IPS-18a (cell line): ENCODE results near the gene KRT28.

Experiments
- H3K27ac ChIP-seq: one replicate; pipeline ENCODE4 v1.5.1; 2013; ENCODE audit warnings: low read length
- H3K27me3 ChIP-seq: one replicate; pipeline ENCODE4 v1.6.1; 2013; ENCODE audit warnings: mild to moderate bottlenecking, low read length; ENCODE audit not compliant: control insufficient read depth, insufficient read depth
- H3K36me3 ChIP-seq: one replicate; pipeline ENCODE4 v1.6.1; 2013; ENCODE audit warnings: low read depth, low read length; ENCODE audit not compliant: control insufficient read depth
- H3K4me1 ChIP-seq: one replicate; pipeline ENCODE4 v1.6.1; 2013; ENCODE audit warnings: low read depth, low read length; ENCODE audit not compliant: control insufficient read depth
- H3K4me3 ChIP-seq: one replicate; pipeline ENCODE4 v1.5.1; 2013; ENCODE audit warnings: low read length
- H3K9ac ChIP-seq: one replicate; pipeline ENCODE4 v1.6.1; 2013; ENCODE audit warnings: mild to moderate bottlenecking, low read length, moderate library complexity
- H3K9me3 ChIP-seq: one replicate; pipeline ENCODE4 v1.6.1; 2013; ENCODE audit warnings: low read depth, low read length; ENCODE audit not compliant: control insufficient read depth

The KRT28 gene

DNA sequence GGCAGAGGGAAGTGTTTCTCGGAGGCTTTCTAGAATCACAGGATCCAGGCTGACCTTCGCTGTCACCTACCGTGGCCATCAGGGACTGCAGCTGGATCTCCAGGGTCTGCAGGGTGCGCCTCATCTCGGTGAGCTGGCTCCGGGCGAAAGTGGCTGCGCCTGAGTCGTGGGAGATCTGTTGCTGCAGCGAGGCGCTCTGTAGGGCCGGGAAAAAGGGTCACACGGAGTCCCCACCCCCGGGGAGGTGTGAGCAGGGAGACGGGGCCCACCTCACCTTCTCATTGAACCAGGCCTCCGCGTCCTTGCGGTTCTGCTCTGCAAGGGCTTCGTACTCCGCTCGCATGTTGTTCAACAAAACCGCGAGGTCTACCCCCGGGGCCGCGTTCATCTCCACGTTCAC is 2.9 kb downstream of the KRT28 start:
- no peaks in the 10 kb centered on the region for H3K36me3 ChIP-seq
- H3K27ac ChIP-seq, result no peak overlapping the region
- peaks cover 17% of the 10 kb centered on the region for H3K27me3 ChIP-seq
- no peaks in the 10 kb centered on the region for H3K4me1 ChIP-seq
- H3K9me3 ChIP-seq, result no peaks in the 10 kb centered on the region
- no peak overlapping the region for H3K9ac ChIP-seq
- no peak overlapping the region for H3K4me3 ChIP-seq

GRCh38 chr17:40795019-40795667 is 4.6 kb downstream of the KRT28 start:
- H3K9me3 ChIP-seq, result no peaks in the 10 kb centered on the region
- H3K27ac ChIP-seq, result no peak overlapping the region
- H3K36me3 ChIP-seq, result no peaks in the 10 kb centered on the region
- no peaks in the 10 kb centered on the region for H3K4me1 ChIP-seq
- H3K4me3 ChIP-seq, result no peak overlapping the region
- H3K9ac ChIP-seq, result no peak overlapping the region
- H3K27me3 ChIP-seq, result peaks cover under 1% of the 10 kb centered on the region

GRCh38 chr17:40794466-40794865 is 5.3 kb downstream of the KRT28 start:
- Histone ChIP-seq H3K27me3 (no peaks in the 10 kb centered on the region), H3K4me3 (no peak overlapping the region), H3K4me1 (no peaks in the 10 kb centered on the region), H3K27ac (no peak overlapping the region), H3K9me3 (no peaks in the 10 kb centered on the region), H3K9ac (no peak overlapping the region), H3K36me3 (no peaks in the 10 kb centered on the region)

DNA sequence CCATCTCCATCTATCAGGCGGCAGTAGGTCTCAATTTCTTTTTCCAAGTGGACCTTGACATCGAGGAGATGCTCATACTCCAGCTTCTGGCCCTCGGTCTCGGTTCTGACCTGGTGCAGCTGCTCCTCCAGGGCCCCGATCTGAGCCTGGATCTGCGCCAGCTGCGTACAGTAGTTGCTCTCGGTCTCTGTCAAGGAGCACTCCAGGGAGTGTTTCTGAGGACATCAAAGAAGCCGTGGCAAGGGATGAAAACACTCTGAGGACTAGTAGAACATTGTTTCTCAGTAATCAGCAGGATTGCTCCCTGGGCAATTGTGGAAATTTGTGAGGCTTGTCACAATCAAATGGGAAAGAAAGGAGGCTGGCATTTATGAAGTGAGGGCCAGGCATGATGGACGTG is 5.9 kb downstream of the KRT28 start:
- H3K27ac ChIP-seq, result no peak overlapping the region
- H3K9ac ChIP-seq, result no peak overlapping the region
- no peaks in the 10 kb centered on the region for H3K27me3 ChIP-seq

DNA sequence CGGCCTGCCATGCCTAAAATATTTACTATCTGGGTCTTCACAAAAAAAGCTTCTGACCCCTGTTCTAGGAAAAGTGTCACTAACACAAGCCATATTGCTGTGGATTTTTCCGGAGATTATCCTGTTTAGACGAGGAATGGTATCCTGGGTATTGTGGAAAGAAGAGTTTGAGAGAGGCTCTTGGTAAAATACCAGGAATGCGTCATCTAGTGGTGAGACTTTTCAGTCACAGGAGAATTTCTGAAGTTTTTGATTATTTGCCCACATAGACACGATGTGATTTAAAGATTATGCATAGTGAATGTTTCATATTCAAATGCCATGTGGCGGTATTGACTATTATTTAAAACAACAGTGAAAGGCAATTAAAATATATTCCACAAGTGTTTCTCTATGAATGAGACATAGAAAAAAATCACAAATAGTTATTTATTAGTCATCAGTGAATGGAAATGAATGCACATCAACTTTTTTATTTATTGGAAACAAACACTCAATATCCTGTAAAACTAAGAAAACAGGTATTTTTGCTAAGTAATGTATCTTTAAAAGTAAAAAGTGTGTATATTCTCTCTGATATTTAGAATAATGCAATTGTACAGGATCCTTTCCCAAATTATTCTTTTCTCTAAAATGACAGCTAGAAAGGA is 7.8 kb downstream of the KRT28 start:
- no peak overlapping the region for H3K9ac ChIP-seq
- H3K27ac ChIP-seq, result no peak overlapping the region
- H3K9me3 ChIP-seq, result no peaks in the 10 kb centered on the region
- no peaks in the 10 kb centered on the region for H3K27me3 ChIP-seq
- no peaks in the 10 kb centered on the region for H3K4me1 ChIP-seq
- no peak overlapping the region for H3K4me3 ChIP-seq
- no peaks in the 10 kb centered on the region for H3K36me3 ChIP-seq

More for the DNA sequence above, 5.9 kb downstream of the KRT28 start:
- Histone ChIP-seq H3K9me3 (no peaks in the 10 kb centered on the region), H3K4me3 (no peak overlapping the region), H3K36me3 (no peaks in the 10 kb centered on the region), H3K4me1 (no peaks in the 10 kb centered on the region)

- H3K36me3 ChIP-seq, result no peaks in the 10 kb centered on the region
- no peak overlapping the region for H3K27ac ChIP-seq
- H3K9me3 ChIP-seq, result no peaks in the 10 kb centered on the region
- H3K27me3 ChIP-seq, result no peaks in the 10 kb centered on the region
- H3K9ac ChIP-seq, result no peak overlapping the region
- no peaks in the 10 kb centered on the region for H3K4me1 ChIP-seq
- no peak overlapping the region for H3K4me3 ChIP-seq
Observed at GRCh38 chr17:40791111-40791510, 8.6 kb downstream of the KRT28 start.

DNA sequence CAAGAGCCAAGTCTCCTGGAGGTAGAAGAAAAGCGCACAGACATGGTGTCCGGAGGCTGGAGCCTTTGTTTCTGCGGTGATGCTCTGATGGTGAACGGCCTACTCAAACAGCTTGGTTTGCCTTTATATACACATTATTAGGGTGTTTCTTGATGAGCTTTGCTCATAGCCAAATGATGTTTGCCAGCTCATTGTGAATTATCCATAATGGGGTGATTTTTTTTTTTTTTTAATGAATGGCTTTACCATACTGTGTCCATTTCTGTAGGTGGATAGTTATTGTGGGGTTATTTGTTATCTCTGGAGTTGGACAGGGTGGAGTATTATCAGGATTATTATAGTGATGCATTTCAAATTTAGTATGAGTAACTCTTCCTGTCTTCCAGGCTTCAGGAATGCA is 17.3 kb downstream of the KRT28 start, which contains the start of gene KRT27:
KRT27 (minus strand) TSS at position 101 of the 400 bp plus-strand sequence; CDS start at position 44, 57 bp downstream.
- Histone ChIP-seq H3K9ac (no peak within 1 kb of the TSS), H3K9me3 (no peaks in the 10 kb centered on the region), H3K27me3 (no peaks in the 10 kb centered on the region)

DNA sequence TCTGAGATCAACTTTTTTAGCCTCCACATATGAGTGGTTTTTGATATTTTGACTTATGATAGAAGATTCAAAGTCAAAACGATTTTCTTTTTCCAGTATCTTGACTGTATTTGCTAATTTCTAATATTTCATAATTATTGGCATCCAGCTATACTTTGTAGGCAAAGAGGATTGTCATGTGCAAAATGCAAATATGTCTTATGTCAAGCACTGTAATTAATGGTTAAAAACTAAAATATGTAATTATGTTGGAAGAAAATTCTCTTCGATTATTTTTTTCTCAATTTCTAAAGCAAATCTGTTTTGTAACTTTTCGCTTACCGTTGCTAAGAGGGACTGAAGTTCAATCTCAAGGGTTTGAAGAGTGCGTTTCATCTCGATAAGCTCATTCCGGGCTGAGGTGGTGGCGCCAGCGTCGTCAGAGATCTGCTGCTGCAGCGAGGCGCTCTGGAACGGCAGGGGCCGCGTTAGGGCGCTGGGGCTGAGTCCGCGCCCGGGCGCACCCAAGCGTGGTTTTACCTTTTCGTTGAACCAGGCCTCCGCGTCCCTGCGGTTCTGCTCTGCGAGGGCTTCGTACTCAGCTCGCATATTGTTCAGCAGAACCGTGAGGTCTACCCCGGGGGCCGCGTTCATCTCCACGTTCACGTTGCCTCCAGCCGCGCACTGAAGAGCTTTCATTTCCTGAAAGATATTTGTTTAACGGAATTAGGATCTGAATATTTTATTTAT is 20.4 kb downstream of the KRT28 start:
- no peaks in the 10 kb centered on the region for H3K27me3 ChIP-seq
- H3K27ac ChIP-seq, result no peak overlapping the region

More for the DNA sequence above, 17.3 kb downstream of the KRT28 start, which contains the start of gene KRT27:
- no peaks in the 10 kb centered on the region for H3K4me1 ChIP-seq
- H3K36me3 ChIP-seq, result no peaks in the 10 kb centered on the region
- H3K4me3 ChIP-seq, result no peak within 1 kb of the TSS
- no peak within 1 kb of the TSS for H3K27ac ChIP-seq

GRCh38 chr17:40778461-40778860 is 21.3 kb downstream of the KRT28 start:
- H3K36me3 ChIP-seq, result no peaks in the 10 kb centered on the region
- H3K27ac ChIP-seq, result no peak overlapping the region

More for the DNA sequence above, 20.4 kb downstream of the KRT28 start:
- no peak overlapping the region for H3K4me3 ChIP-seq
- no peak overlapping the region for H3K9ac ChIP-seq
- H3K4me1 ChIP-seq, result no peaks in the 10 kb centered on the region
- no peaks in the 10 kb centered on the region for H3K9me3 ChIP-seq
- H3K36me3 ChIP-seq, result no peaks in the 10 kb centered on the region

GRCh38 chr17:40777971-40778370 is 21.8 kb downstream of the KRT28 start:
- no peaks in the 10 kb centered on the region for H3K27me3 ChIP-seq
- no peaks in the 10 kb centered on the region for H3K9me3 ChIP-seq
- H3K4me1 ChIP-seq, result no peaks in the 10 kb centered on the region
- H3K36me3 ChIP-seq, result no peaks in the 10 kb centered on the region
- no peak overlapping the region for H3K27ac ChIP-seq
- H3K9ac ChIP-seq, result no peak overlapping the region
- H3K4me3 ChIP-seq, result no peak overlapping the region

More at GRCh38 chr17:40778461-40778860, 21.3 kb downstream of the KRT28 start:
- no peak overlapping the region for H3K4me3 ChIP-seq
- H3K9ac ChIP-seq, result no peak overlapping the region
- H3K9me3 ChIP-seq, result no peaks in the 10 kb centered on the region
- no peaks in the 10 kb centered on the region for H3K4me1 ChIP-seq
- H3K27me3 ChIP-seq, result no peaks in the 10 kb centered on the region

DNA sequence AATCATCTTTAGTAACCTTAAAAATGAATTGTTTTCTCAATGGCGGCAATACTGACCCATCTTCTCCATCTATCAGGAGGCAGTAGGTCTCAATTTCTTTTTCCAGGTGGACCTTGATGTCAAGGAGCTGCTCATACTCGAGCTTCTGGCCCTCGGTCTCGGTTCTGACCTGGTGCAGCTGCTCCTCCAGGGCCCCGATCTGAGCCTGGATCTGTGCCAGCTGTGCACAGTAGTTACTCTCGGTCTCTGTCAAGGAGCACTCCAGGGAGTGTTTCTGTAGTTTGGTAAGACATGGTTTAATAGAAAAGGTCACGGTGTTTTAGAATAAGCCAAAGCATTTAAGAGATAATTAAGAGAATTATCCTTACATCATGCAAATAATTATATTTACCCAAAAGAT is 22.3 kb downstream of the KRT28 start:
- Histone ChIP-seq H3K36me3 (no peaks in the 10 kb centered on the region), H3K27me3 (no peaks in the 10 kb centered on the region), H3K4me1 (no peaks in the 10 kb centered on the region), H3K4me3 (no peak overlapping the region), H3K9ac (no peak overlapping the region), H3K27ac (no peak overlapping the region), H3K9me3 (no peaks in the 10 kb centered on the region)
